ENCODE results near the gene COMMD9. TPM values are rescaled to one million over a fixed set of nuclear protein-coding genes. Genes with fewer than 3 reads are reported as not detected.

Gene COMMD9
- total and polyA plus RNA-seq, 10 of the 15 experiments (the other 5 are each of a cell fraction or from before 2014, with no cell fraction given), result 31.4 to 119 (median 56.2) TPM

GRCh38 chr11:36229091-36229705 is 60.0 kb downstream of the COMMD9 start:
- Histone ChIP-seq H3K27me3 (replicated peaks in 1 of 2; ENCODE audit: control insufficient read depth in 2 of 2, insufficient read depth in 2 of 2, low read length in 1 of 2) (no peaks in the 10 kb centered on the region), H3K9me3 (replicated peaks; ENCODE audit: control insufficient read depth, insufficient read depth, low read length) (no peaks in the 10 kb centered on the region), H2AFZ (ENCODE audit: control insufficient read depth, low read depth, low read length) (no peak overlapping the region), H3K4me1 (ENCODE audit: control insufficient read depth, insufficient read depth, low read length) (no peaks in the 10 kb centered on the region), H3K79me2 (ENCODE audit: control insufficient read depth, insufficient read depth, low read length) (no peaks in the 10 kb centered on the region), H3K4me3 (no peak overlapping the region), H3K4me2 (ENCODE audit: control insufficient read depth, insufficient read depth) (no peak overlapping the region), H3K27ac (ENCODE audit: control insufficient read depth, insufficient read depth) (no peak overlapping the region), H4K20me1 (ENCODE audit: control insufficient read depth, insufficient read depth) (no peaks in the 10 kb centered on the region), H3K36me3 (ENCODE audit: control insufficient read depth in 2 of 2, insufficient read depth in 2 of 2, low read length in 1 of 2) (no peaks in the 10 kb centered on the region), H3K9ac (ENCODE audit: control insufficient read depth, insufficient read depth, low read length) (no peak overlapping the region)
- RAD21 ChIA-PET (ENCODE audit: unreplicated experiment), result no interaction called here
- no peak for DNase-seq (ENCODE audit: low read depth, low spot score)
- no peak for FAIRE-seq
- POLR2A ChIA-PET, result no interaction called here
- SMC1A ChIA-PET (ENCODE audit: uncharacterized antibody, unreplicated experiment), result no interaction called here
- WGBS (ENCODE audit: insufficient coverage, insufficient replicate concordance, low lambda C conversion rate, missing lambda C conversion rate), result 55% methylated on average over 10 of the region's 12 CpGs
- ATAC-seq, result no peak
- TF ChIP-seq PML (IDR thresholded peaks at IDR 0.05; ENCODE audit: low read length) (no peak), TARDBP (IDR thresholded peaks at IDR 0.05; ENCODE audit: borderline replicate concordance) (no peak), YBX1 (IDR thresholded peaks at IDR 0.05) (no peak), CHD4 (IDR thresholded peaks at IDR 0.05) (no peak), BRCA1 (IDR thresholded peaks at IDR 0.05; ENCODE audit: low read depth, low read length) (no peak), SREBF1 (IDR thresholded peaks at IDR 0.05; ENCODE audit: low read length) (no peak), IKZF1 (conservative IDR thresholded peaks at IDR 0.05) (no peak), ZBTB4 (CRISPR knock-in tag; IDR thresholded peaks at IDR 0.05) (no peak), POLR2AphosphoS2 (IDR thresholded peaks at IDR 0.05; ENCODE audit: low read depth, low read length) (no peak), ZNF622 (IDR thresholded peaks at IDR 0.05) (no peak), EED (IDR thresholded peaks at IDR 0.05; ENCODE audit: low read depth) (no peak), SP1 (IDR thresholded peaks at IDR 0.05; ENCODE audit: low read depth, low read length) (no peak), CBFB (IDR thresholded peaks at IDR 0.05; ENCODE audit: low read depth) (no peak), ELK1 (IDR thresholded peaks at IDR 0.05; ENCODE audit: low read depth, low read length) (no peak), SUZ12 (IDR thresholded peaks at IDR 0.05; ENCODE audit: unreplicated experiment) (no peak), MEF2A (IDR thresholded peaks at IDR 0.05; ENCODE audit: insufficient read depth, low read depth, low read length) (no peak), RELB (IDR thresholded peaks at IDR 0.05; ENCODE audit: low read depth) (no peak), CHD1 (IDR thresholded peaks at IDR 0.05; ENCODE audit: low read depth, low read length) (no peak), ZZZ3 (IDR thresholded peaks at IDR 0.05; ENCODE audit: control insufficient read depth, insufficient read length, low read depth) (no peak)
- BruUV-seq (replicated peaks), result no TSS peak
- CTCF ChIA-PET, result no interaction called here
- in situ Hi-C loops (cut with MboI) (no loop called here), intact Hi-C loops (cut with micrococcal nuclease; ENCODE audit: unreplicated experiment) (no loop called here)
